AG09319 (cell line): Measurements from ENCODE around the gene KCNAB3.

Experiments
- DNase-seq: peaks from one replicate; pipeline ENCODE4 v3.0.0-alpha.2; 2010; ENCODE audit warnings: low read depth; ENCODE audit errors: extremely low read depth
- TF ChIP-seq, protein P1 (sequence below): IDR thresholded peaks from 2 replicates; pipeline ENCODE4 v1.5.1; 2011; ENCODE audit warnings: low read depth, mild to moderate bottlenecking, inconsistent platforms, low read length, moderate library complexity

KCNAB3 gene

DNA sequence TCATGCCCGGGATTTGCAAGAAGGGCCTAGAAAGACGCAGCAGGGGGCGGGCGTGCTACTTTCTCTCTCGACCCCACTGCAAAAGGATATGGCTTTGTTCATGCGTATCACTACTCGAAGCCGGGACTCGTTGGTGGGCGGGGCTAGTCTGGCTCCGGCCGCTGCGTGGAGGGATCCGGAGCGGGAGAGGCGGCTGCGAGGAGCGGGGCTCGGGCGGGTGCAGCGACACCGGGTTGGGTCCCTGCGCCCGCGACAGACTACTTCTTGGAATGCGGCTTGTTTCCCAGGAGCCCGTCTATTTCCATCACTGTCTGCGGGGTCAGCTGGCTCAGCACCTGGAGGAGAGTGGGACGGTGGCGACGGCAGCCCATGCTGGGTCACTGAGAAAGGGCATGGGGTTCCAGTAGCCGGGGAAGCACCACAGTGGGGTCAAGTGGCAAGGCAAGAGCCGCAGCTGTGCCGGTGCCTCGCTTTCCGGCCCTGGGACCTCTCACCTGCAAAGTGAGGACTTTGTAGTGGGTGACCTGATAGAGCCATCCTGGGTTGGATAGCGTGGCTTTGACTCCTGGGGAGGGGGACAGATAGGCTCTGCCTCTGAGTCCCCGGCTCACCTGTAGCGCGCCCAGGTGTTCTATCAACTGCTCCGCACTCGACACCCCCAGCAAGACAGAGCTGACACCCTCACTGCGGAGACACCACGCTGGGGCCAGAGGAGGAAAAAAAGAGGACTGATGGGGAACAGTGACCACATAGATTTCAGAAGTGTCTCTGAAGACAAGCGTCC, 6.6 kb downstream of the KCNAB3 start:
- peak; percentile 41 for DNase-seq
- TF ChIP-seq, protein P1, sequence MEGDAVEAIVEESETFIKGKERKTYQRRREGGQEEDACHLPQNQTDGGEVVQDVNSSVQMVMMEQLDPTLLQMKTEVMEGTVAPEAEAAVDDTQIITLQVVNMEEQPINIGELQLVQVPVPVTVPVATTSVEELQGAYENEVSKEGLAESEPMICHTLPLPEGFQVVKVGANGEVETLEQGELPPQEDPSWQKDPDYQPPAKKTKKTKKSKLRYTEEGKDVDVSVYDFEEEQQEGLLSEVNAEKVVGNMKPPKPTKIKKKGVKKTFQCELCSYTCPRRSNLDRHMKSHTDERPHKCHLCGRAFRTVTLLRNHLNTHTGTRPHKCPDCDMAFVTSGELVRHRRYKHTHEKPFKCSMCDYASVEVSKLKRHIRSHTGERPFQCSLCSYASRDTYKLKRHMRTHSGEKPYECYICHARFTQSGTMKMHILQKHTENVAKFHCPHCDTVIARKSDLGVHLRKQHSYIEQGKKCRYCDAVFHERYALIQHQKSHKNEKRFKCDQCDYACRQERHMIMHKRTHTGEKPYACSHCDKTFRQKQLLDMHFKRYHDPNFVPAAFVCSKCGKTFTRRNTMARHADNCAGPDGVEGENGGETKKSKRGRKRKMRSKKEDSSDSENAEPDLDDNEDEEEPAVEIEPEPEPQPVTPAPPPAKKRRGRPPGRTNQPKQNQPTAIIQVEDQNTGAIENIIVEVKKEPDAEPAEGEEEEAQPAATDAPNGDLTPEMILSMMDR: no peak

DNA sequence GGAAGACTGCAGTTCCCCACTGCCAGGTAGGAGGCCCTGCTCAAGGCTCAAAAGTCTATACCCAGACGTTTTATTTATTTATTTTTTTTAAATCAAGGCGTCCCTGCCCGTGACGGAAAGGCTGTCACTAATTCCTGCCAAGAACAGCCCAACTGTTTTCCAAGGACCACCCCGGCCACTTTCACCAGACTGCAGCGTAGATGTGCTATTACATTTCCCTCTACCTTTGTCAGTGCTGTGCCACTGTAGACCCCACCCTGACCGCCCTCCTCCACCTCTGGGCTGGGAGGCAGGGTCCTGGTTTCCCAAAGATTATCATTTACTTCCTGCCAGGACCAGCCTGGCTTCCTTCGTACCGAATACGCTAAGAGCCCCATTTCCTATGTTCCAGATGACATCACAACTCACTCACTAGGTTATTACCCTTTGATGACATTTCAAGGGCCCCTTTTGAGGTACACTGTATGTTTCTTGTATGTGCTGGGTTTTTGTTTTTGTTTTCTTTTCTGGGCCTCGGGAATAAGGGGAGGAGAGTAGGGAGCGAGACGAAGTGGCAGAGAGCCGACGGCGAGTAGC, 7.3 kb downstream of the KCNAB3 start:
- TF ChIP-seq, protein P1: no peak
- no peak for DNase-seq

DNA sequence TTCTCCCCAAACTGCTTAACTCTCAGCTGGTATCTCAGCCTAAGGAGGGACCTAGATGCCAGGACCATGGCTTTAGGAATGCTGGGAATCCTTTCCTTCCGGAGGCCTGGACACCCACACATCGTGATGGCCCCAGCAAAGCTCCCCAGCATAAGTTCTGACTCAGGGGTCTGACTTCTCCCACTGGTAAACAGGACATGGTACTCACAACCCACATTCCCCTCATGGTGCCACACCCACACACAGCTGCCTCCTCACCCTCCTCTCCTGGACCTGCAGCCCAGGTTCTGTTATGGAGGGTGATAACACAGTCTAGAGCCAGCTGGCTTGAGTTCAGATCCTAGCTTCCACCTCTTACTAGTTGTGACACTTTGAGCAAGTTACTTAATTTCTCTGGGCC, 12.8 kb downstream of the KCNAB3 start:
- no peak for DNase-seq
- TF ChIP-seq, protein P1: no peak

DNA sequence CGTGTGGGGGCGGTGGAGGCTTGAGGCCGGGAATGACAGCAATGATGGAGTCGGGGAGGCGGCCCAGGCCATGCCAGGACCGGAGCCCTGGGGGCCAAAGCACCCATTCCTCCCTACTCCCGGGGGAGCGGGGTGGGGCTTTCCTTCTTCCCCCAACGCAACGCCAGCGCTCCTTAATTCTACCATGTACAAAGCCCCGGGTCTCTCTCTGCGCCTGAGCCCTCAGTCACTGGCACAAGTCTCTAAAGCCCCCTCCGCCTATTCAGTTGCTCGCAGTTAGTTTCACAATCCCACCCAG, 13.3 kb downstream of the KCNAB3 start:
- no peak for DNase-seq

DNA sequence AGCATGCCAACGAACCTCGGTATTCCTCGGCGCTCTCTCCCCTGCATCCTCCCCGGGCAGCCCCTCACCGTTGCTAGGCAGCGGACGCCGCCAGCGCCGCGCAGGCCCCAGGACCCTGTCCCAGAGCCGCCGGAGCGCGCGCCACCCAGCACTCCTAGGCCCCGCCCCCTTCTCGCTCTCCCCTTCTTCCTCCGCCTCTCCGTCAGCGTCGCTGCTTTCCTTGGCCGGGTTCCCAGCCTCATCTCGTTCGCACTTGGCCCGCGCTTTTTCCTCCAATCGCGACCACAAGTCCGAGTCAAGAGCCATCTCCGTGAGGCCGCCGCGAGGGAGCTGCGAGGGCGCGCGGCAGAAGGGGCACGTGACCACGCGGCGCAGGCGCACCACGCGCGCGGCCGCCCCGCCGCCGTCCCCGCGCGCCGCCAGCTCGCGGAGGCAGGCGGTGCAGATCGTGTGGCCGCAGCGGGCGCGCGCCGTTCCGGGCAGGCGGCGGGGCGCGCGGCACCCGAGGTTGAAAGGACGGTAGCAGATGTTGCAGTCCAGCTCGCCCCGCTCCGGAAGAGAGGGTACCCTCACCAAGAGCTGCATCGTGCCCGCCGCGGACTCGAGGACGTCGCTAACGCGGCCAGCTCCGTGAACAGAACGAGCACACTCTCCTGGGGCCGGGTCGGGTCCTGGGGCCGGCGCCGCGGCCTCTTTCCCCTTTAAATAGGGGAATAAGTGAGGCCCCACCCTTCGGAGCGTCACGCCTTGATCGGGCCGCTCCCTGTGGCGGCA, 13.9 kb downstream of the KCNAB3 start, which contains the start of gene RNF227:
TSS of gene RNF227 (minus strand) at position 679 of the 774 bp plus-strand sequence. CDS start at position 585, 94 bp downstream.
- peak; percentile 88 for DNase-seq

More for the DNA sequence above, 13.3 kb downstream of the KCNAB3 start:
- TF ChIP-seq, protein P1: no peak

DNA sequence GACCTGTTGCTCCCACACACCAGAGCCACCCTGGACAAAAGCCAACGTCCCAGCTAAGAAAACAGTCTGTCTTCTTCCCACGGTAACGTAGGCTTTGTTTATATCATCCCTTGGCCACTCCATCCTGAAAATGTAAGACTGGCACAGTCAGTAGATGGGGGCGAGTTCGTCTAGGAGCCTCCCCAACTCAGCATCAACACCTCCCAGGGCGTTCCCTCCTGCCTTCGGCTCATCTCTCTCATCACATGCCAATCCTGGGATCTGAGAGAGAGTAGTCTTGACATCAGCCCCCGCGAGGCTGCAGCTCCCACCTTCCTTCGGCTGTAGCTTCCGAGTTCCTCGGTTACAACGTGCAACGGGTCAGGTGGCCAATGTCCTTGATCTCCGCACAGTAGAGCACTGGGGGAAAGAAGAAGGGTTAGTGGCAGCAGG, 14.5 kb downstream of the KCNAB3 start:
- DNase-seq: no peak
- TF ChIP-seq, protein P1: no peak

More for the DNA sequence above, 13.9 kb downstream of the KCNAB3 start, which contains the start of gene RNF227:
- TF ChIP-seq, protein P1: no peak
